Measurements from ENCODE around the gene SHC2. TPM values are rescaled to one million over a fixed set of nuclear protein-coding genes. Genes with fewer than 3 reads are reported as not detected.

SHC2 gene
- total and polyA plus RNA-seq, 9 of the 15 experiments (the other 6 are each of a cell fraction or from before 2014, with no cell fraction given) = 0.14 to 0.36 (median 0.17) TPM; not detected in 5

- Histone ChIP-seq H2AFZ (ENCODE audit: low read depth, low read length) (no peak overlapping the region), H4K20me1 (replicated peaks; ENCODE audit: control insufficient read depth, insufficient read depth, low read length) (no peaks in the 10 kb centered on the region), H3K9me1 (ENCODE audit: control insufficient read depth, insufficient read depth, low read length) (no peaks in the 10 kb centered on the region), H3K4me1 (replicated peaks in 1 of 2; ENCODE audit: control insufficient read depth in 2 of 2, insufficient read depth in 2 of 2, low read length in 2 of 2) (peaks cover 0 to 66% of the 10 kb centered on the region in 2 experiments; a peak in 3 of 5 replicates), H3K27me3 (ENCODE audit: control insufficient read depth in 2 of 2, insufficient read depth in 2 of 2, low read length in 2 of 2) (no peaks in the 10 kb centered on the region), H3K79me2 (ENCODE audit: control insufficient read depth, insufficient read depth, low read length) (no peaks in the 10 kb centered on the region; the same call in 2 of the 3 replicates), H3K9ac (ENCODE audit: insufficient read depth in 1 of 2, low read depth in 2 of 2, low read length in 2 of 2) (peak overlapping the region in 1 of 2 experiments; percentile 52; a peak in 1 of 4 replicates), H3K9me3 (replicated peaks; ENCODE audit: control insufficient read depth, insufficient read depth, low read depth, low read length) (no peaks in the 10 kb centered on the region), H3K36me3 (ENCODE audit: control insufficient read depth, insufficient read depth, low read length) (no peaks in the 10 kb centered on the region), H3K4me3 (no peak overlapping the region), H3K4me2 (ENCODE audit: insufficient read depth, low read length) (no peak overlapping the region), H3K27ac (ENCODE audit: extremely low read depth, low read depth, low read length) (no peak overlapping the region)
- intact Hi-C loops (cut with micrococcal nuclease) = no loop called here
- ATAC-seq = no peak
- BruUV-seq (replicated peaks) = no TSS peak
- ChIA-PET CTCF (ENCODE audit: low intra/inter-chr PET ratio) (no interaction called here), POLR2A (interaction anchor here (0.8 to 1.8 kb wide), 2 partner anchors 12 to 16 kb away, joined by 3 to 6 read pairs; no protein-coding TSS in a partner anchor)
- in situ Hi-C loops (cut with MboI) = no loop called here
- WGBS (ENCODE audit: insufficient coverage, low coverage, missing lambda C conversion rate) = 39% methylated on average over 14 of the region's 22 CpGs
- no peak for FAIRE-seq
- TF ChIP-seq BCOR (IDR thresholded peaks at IDR 0.05) (peak; percentile 54; the same call in 1 of the 2 replicates), SAFB (IDR thresholded peaks at IDR 0.05; ENCODE audit: borderline replicate concordance, low read depth, low read length) (peak; percentile 33; the same call in 1 of the 2 replicates), TCFL5 (CRISPR knock-in tag; conservative IDR thresholded peaks at IDR 0.05) (no peak), ZNF280B (CRISPR knock-in tag; IDR thresholded peaks at IDR 0.05) (no peak)
- DNase-seq (ENCODE audit: extremely low read depth in 1 of 4, low spot score in 3 of 4) = no peak
These were observed 33.6 kb upstream of the SHC2 start for GRCh38 chr19:494171-495080.

All from K562 (cell line).